HuH-7.5 (cell line): Measurements from ENCODE around the gene DCLK1.

Source experiments
- DNase-seq: peaks from one replicate; pipeline ENCODE4 v3.0.0; 2011; ENCODE audit warnings: low spot score

Gene DCLK1

DNA sequence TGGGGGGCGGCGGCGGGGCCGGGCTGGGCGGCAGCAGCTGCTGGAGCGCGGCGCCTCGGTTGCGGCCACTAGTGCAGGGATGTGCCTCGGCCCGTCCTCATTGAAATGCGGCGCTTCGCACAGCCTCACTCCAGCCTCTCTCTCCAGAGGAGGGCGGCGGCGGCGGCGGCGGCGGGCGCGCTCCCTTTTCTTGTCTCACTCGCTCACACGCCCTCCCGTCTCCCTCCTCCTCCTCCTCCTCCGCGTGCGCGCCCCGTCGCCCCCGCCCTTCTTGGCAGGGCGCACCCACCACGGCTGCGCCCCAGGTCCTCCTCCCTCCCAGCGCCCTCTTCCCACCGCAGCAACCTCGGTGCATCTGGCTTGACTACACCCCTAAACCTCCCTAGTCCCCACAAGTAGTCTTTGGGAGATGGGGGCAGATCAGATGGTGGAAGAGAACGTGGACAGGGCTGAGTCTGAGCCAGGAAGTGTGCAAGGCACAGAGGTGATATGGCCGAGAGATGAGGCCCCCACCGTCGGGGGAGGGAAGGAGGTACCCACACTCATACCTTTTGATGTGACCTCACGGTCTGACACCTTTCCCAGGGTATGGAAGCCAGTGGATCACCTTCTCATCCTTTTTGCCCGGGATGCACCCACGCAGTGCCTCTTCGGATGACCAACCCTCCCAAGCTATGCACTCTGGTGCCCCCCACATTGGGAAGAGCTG, at the start of gene DCLK1:
Gene DCLK1, minus strand, starts transcription at position 161 of the 709 bp plus-strand sequence.
- DNase-seq, result no peak

DNA sequence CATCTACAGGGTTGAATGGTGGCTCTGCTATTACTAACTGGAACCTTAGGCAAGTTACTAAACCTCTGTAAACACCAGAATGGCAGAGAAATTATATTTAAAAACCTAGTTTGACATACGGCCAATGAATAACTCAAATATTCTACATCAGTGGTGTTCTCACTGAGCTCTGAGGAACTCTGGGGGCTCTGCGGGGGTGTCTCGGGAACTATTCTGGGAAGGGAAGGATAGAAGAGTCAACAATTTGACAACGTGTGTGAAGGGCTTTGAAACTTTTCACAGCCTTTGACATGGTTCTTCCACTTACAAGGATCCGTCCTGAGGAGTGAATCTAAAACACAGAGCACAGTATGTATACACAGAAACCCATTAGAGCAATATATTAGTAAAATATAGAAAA, 44.4 kb upstream of the DCLK1 start:
- no peak for DNase-seq

DNA sequence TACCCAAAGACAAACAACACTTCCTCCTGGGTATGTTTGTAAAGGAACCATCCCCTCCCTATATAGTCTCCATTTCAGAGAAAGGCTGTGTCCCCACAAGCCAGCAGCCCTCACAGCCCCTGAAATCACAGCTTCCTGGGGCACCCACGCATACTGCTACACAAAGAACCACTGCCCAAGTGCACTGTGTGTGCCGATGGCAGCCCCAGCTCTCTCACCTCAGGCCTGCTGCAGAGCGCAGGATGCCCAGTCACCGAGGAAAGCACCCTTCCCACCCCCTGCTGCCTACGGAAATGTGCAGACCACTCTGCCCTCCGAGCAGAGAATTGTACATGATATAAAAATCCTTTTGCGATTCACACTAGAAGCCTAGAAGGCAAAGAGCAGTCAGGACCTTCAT, 43.7 kb upstream of the DCLK1 start:
- DNase-seq, result no peak

DNA sequence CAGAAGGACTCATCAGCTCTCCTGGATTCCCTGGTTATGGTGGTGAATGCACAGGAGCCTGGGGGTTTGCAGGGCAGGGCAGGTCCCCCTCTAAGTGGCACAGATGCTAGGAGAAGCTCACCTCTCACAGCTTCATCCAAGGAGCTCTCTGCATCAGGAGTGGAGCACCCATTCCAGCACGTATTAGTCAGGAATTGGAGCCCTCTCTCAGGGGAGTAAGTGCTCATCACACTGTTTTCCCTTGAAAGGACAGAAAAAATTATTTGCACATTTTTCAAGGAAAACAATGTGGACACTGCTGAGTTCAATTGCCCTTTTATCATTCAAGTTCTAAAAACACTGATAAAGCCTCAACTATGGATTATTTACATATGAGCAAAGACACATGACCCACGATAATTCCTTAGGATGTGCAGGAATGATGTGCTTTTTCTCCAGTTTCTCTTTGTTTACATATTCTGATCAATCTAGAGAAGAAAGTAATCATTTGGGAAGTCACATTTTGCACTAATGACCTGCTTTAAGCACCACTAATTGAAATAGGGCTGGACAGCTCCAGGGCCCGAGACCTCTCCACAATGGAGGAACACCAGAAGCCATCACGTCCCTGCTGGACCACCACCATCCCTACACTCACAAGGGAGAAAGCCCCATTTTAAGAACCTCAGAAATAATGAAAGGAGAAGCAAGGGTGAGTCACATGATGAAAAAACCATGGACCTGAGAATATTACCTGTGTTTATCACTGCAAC, 42.6 kb upstream of the DCLK1 start:
- no peak for DNase-seq

DNA sequence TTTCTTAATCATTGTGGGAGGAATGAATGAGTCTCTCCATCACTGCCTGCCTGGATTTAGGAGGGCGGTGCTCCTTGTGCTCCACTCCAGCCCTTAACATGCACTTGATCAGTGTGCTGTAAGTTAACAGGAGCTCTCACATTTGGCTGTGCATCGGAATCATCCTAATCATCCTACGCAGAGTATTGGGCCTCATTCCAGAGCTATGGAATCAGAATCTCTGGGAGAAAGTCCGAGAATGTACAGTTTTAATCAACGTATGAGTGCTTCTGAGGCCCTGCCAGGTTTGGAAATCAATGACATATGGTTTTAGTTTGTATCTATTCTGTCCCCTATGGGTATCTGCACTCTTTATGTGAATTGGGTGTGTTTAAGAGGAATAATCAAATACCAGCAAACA, 34.9 kb upstream of the DCLK1 start:
- DNase-seq, result no peak

DNA sequence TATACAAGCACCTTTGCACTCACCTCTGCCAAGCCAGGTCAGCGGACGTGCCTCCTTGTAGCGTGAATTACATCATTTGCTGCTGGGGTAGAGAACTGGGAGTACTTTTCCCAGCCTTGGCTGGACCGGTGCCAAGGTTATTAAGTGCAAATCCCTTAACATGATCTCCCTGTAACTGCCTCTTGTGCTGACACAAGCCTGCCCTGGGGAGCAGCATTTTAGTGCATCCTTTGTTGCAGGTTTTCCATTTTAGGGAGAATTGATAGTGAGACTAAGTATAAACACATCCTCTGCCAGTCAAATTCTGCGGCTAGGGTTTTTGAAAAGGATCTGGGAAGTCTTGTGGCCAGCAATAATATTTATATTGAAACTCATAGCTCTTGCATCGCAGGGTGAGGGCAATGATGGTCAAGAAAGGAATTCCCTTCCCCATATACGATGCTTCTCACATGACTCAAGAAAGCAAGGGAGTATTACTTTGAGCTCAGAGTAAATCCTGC, 32.7 kb upstream of the DCLK1 start:
- no peak for DNase-seq

DNA sequence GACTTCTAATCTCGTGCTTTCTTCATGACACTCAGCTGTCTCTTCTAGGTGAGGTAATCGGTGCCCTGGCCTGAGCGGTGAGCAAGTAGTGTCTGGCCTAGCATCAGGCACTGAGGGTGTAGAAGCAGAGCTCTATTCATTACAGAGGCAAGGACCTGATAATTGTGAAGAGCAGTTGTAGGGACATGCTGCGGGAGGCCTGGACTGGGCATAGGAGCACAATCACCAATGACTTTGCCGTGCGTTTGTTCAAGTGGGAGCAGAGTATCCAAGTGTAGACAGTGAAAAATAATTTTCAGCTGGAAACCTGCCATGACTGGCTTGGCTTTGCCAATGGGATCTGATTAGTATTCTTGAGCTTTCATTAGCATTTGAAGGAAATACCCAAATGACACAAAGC, 32.1 kb upstream of the DCLK1 start:
- DNase-seq, result no peak

DNA sequence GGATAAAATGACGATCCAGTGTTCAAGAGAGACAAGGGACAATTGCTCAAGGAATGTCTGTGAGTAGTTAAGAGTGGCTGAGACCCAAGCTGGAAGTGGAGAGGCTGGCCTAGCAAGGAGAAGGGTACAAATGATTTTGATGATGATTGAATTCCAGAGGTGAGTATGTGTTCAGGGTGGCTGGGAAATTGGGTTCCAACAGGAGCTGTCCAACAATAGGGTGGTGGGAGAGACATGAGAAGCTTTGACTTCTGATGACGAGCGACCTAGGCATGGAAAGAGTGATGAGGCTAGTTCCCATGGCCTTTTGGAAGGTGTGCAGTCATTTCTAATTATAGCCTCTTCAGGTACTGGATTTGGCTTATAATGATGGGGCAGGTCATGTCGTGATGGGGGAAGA, 29.1 kb upstream of the DCLK1 start:
- DNase-seq, result no peak

DNA sequence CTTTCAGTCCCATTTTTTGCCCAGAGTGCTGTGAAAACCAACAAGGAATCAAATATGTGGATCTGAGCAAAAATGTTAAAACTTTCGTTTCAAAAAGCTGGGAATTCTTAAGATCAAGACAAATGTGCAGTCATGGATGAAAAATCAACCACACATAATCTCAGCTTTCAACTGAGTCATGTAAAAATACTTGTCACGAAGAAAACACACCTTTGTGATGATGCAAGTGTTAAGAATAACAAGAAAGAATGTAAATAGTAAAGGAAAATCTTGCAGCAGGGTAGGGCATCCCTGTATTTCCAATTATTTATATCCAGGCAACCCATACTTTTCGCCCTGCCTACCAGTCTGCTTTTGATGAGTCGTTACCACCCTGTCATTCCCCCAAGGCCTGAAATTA, 27.4 kb upstream of the DCLK1 start:
- no peak for DNase-seq

DNA sequence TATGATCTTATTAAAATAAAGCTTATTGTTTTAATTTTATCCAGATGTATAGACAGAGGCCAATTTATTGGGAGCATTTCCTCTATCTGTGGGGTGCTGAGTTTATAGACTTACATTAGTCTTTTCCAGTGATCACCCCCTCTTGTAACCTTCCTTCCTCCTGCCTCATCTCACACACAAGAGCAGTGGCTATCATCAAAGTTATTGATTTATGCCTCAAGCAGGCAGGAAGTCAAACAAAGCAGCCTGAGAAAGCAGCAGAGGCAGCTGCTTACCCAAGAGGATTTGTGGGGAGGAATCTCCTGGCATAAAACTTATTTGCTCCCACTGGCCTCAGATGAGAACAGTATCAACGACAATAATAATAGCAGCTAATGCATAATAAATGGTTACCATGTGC, 26.3 kb upstream of the DCLK1 start:
- DNase-seq, result no peak

DNA sequence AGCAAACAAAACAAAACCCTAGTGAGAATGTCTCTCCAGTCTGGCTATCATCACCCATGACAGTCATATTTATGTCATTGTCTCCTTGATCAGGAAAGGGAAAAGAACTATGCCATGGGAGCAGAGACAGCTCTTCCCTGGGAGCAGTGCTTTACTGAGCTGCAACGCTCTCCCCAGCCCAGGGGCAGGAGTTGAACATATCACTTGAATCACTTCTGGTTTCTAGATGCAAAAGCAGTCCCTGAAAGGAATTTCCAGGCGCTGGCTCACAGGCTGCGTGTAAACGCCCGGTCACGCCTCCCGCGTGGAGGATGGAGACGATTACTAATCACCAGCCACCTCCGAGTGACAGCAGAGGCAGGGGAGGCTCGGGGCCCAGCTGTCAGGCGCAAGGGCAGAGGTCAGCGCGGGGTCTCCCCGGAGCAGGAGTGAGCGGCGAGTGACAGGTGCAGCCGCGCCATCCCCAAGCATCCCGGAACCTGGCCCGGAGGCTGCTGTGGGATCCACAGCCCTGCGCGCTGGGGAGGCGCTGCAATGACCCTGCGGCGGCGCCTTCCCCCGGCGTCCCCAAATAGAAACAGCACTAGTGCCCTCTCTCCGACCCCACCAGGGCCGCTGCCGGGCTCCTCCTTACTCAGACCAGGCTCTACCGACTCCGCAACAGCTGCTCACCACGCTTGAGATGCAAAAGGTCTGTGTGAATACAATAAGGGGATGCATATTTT, 23.5 kb upstream of the DCLK1 start:
- DNase-seq, result no peak

DNA sequence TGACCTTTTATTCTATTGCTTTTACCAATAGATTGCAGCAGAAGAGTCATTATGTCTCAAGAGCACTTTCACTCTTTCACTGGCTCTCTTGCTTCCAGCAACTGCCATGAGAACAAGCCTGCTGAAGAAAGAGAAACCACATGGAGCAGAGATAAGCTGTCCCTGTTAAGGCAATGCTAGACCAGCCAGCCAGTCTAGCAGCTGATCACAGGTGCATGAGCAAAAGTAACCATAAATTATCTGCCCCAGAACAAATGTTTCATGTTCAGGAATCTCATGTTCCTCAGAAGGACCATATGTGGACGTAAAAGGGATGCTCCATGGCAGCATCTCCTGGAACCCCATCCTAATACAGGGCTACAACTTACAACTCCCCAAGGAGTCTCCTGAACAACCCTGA, 20.4 kb upstream of the DCLK1 start:
- DNase-seq, result no peak

DNA sequence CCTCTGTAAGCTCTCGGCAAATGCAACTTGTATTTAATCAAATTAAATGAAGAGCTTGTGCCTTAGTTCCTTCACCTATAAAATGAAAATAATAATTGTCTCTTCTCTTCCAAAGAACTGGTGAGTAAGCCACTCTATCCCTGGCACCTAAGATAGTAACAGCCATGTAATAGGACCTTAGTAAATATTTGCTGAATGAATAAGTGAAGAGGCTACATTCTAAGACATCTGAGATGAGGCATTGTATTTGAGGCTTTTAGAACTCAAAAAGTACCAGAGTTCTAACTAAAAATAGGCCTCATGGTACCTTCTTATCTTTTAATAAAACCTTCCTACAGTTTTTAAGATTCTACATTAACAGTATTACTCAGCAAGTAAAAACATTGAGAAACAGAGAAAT, 17.3 kb upstream of the DCLK1 start:
- DNase-seq, result no peak

DNA sequence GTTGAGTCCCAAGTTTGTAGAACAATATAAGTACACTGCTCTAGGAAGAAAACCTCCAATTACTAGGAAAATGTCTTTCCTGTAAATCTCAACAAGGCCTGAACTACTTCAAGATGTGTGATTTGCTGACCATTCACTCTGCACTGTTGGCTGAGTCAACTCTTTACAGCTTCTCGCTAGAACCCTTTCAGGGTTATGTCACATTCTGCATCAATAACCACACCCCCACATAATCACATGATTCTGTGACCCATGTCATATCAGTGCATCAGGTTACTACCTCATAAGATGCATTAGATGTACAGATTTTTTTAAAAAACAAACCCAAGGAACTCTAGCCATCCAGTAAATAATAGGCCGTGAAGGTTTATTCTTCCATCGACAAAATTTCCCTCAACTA, 16.1 kb upstream of the DCLK1 start:
- DNase-seq, result no peak

DNA sequence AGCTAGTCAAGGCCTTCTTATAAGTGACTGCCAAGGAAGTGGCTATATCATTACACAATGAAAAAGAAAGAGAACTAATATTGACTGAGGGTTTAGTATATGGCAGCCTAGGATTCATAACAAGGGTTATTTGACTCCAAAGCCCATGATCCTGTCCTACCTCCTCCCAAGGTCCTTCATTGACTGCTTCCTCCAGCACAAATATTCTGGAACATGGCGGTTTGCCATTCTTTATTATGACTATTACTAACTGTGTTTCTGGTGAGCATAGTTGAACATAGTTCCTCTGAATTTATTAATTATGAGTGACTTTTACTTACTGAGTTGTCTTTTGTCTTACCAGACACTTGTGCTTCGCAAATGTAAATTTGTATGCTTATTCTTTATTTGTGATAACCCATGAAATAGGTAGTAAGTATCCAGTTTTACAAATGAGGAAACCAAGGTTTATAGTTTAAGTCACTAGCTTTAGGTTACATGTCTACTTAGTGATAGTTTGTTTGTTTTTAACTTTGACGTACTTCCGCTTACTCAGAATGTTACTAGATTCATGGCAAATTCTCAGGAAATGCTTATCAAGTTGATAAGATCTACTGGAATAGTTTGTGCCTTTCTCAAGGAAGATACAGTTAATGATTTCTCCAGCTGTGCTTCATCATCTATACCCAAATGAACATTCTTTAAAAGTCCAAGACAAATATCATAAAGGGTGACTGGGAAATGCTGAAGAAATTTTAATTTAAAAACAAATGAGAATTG, 15.5 kb upstream of the DCLK1 start:
- no peak for DNase-seq

DNA sequence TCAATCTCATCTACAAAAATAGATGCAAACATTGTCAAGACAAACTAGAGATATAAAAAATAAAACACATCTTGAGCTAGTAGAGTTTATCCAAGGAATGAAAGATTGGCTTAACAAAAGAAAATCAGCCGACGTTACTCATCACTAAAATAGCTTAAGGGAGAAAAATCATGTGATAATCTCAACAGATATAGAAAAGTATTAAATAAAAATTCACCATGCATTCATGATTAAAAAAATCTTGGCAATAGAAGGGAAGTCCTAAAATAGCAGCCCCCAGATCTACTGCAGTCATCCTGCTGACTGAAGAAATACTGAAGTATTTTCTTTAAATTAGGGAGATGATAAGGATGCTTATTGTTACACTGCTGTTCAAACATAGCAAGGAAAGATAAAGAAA, 12.6 kb upstream of the DCLK1 start:
- DNase-seq, result no peak

DNA sequence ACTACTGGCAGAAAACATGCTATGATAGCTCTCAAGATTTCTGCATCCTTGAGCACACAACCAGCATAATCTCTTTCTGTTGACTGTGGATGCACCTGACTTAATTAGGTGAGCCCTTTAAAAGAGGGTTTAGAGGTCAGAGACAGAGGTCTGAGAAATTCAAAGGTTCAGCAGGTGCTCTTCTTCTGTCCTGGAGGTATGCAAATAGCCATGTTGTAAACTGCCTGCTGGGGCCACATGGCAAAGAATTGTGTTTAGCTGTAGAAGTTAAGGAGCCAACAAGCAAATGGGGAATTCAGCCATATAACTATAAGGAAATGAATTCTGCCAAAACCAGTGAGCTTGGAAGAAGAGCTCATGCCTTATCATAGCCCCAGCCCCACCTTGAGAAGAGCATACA, 11.6 kb upstream of the DCLK1 start:
- no peak for DNase-seq

DNA sequence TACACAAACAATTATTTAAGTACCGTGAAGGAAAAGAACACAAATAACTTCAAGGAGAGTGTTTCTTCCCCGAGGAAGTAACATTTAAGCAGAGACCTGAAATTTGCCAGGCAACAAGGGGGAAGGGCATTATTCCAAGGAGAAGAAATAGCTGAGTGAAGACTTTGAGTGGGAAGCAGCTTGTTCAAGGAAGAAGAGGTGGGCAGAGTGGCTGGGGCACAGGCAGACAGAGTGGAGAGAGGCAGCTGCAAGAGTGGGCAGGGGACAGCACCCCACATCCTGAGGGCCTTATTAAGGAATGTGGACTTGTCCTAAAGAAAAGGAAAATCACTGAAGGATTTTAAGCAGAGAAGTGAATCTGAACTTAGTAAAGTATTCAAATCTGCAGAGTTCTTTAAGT, 4.7 kb upstream of the DCLK1 start:
- no peak for DNase-seq

DNA sequence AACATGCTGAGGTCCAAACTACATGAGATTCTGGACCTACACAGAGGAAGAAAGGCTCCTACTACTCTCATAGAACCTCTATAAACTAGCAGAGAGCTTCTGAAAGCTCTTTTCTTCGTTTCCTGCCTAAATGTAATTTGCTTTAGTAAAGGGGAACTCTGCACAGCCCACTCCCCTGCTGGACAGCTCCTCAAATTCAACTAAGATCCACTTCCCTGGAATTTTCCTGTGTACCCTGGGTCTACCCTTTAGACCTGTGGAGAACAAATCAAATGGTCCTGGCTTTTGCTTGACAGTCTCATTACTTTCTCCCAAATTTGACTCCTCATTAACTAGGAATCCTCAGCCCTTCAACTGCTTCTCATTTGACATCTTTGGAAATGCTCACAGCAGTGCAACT, 3.5 kb upstream of the DCLK1 start:
- DNase-seq, result no peak

DNA sequence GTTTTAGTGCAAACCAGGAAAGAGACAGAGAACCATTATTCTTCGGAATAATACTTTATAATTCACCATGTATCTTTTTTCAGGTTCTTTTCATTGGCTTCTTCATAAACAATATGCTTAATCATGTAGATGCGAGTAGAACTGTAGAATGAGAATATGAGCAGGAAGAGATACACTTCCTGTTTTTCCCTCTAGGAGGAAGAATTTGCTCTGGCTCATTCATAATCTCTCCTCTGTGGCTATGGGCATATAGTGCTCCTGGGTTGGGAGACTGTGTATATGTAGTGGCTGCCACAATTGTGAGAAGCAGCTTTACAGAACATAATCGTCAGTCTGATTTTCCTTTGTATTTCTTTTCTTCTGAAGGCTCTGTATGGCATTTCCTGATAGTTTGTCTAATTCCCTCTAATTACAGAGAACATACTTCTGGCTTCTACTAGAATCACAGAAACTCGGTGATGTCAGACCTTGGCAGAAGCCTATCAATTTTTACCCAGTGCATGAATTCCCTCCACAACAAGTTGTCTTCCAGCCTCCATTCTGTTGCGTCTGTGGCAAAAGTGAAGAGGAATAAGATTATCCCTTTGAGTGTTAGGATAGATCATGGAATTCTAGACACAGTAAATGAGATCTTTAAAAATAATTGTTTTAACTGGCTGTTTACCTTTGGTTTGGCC, 2.9 kb upstream of the DCLK1 start:
- no peak for DNase-seq

DNA sequence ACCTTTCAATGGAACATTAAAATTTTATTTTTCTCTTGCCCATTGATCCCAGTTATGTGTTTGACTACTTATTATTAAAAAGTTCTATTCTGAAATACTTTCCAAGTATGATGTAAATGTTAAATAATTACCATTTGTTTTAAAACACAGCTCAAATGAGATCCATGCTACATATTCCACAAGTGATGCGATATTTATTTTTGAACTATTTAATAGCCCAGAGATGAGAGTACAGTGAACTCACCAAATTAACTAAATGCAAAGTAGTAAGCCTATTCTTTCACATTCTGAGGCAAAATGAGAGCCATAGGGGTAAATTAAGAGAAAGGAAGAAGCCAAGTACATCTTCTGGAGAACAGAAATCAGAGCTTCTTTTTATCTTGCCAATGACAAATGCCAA, 1.2 kb upstream of the DCLK1 start:
- no peak for DNase-seq

DNA sequence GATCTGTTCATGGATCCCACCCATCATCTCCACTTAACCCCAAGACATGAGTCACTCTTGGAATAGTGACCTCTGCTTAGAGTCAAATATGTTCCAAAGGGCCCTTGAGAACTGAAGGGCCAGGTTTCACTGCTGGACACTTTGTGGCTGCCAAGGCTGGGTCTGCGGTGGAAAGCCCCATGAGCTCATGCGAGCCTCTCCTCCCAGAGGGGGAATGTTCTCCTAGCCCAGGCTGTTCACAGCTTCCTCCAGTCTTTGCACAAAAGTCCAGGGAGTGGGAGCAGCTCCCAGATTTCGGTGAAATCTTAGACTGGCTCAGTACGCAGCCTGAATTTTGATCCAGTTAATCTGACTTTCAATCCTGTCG, 732 bp upstream of the DCLK1 start:
- DNase-seq, result no peak
